Measurements from ENCODE around the gene ARHGAP25. TPM values are rescaled to one million over a fixed set of nuclear protein-coding genes. Genes with fewer than 3 reads are reported as not detected.
A peak's percentile ranks its signal among the peaks of the same experiment; 100 is the strongest.

ARHGAP25 gene
- total RNA-seq, 4 donors from 2014 or later, result 2.2 to 11.6 (median 7.2) TPM

- in situ Hi-C loops (cut with MboI; ENCODE audit: low pct_ligation_motif_present in 1 of 4, low pct_unique_long_range_greater_than_20kb in 1 of 4, low sequenced_read_pairs in 3 of 4), result no loop called here
- intact Hi-C loops (cut with DNase I; ENCODE audit: low total_unique reads), result no loop called here
- Histone ChIP-seq H3K27ac (peak overlapping the region; percentile 60 to 79 (median 66)), H3K27me3 (no peaks in the 10 kb centered on the region), H3K36me3 (no peaks in the 10 kb centered on the region), H3K9me3 (no peaks in the 10 kb centered on the region), H3K4me1 (peaks cover 2 to 57% (median 12%) of the 10 kb centered on the region in 4 donors), H3K4me3 (peak overlapping the region in 1 of 4 donors; percentile 10)
- no peak for DNase-seq
- WGBS, 2 donors (ENCODE audit: low coverage in 1 of 2), result 64 to 72% methylated on average over 3 to 6 of the region's 6 CpGs
- TF ChIP-seq, protein P1, sequence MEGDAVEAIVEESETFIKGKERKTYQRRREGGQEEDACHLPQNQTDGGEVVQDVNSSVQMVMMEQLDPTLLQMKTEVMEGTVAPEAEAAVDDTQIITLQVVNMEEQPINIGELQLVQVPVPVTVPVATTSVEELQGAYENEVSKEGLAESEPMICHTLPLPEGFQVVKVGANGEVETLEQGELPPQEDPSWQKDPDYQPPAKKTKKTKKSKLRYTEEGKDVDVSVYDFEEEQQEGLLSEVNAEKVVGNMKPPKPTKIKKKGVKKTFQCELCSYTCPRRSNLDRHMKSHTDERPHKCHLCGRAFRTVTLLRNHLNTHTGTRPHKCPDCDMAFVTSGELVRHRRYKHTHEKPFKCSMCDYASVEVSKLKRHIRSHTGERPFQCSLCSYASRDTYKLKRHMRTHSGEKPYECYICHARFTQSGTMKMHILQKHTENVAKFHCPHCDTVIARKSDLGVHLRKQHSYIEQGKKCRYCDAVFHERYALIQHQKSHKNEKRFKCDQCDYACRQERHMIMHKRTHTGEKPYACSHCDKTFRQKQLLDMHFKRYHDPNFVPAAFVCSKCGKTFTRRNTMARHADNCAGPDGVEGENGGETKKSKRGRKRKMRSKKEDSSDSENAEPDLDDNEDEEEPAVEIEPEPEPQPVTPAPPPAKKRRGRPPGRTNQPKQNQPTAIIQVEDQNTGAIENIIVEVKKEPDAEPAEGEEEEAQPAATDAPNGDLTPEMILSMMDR (IDR thresholded peaks at IDR 0.05), result no peak
- no peak for TF ChIP-seq POLR2A (IDR thresholded peaks at IDR 0.05)
- no peak for TF ChIP-seq EP300 (IDR thresholded peaks at IDR 0.05; ENCODE audit: low read depth)
- TF ChIP-seq POLR2AphosphoS5 (IDR thresholded peaks at IDR 0.05), result no peak
These were observed 29.6 kb downstream of the ARHGAP25 start for GRCh38 chr2:68764041-68764805.

GRCh38 chr2:68764806-68765311 is 30.2 kb downstream of the ARHGAP25 start:
- Histone ChIP-seq H3K4me3 (peak overlapping the region in 1 of 4 donors; percentile 10), H3K36me3 (no peaks in the 10 kb centered on the region), H3K4me1 (peaks cover 2 to 62% (median 12%) of the 10 kb centered on the region in 4 donors), H3K27me3 (no peaks in the 10 kb centered on the region), H3K9me3 (no peaks in the 10 kb centered on the region), H3K27ac (peak overlapping the region; percentile 60 to 79 (median 66))
- 64 to 71% methylated on average over 5 of the region's 5 CpGs for WGBS, 2 donors (ENCODE audit: low coverage in 1 of 2)
- DNase-seq, result no peak
- intact Hi-C loops (cut with DNase I; ENCODE audit: low total_unique reads) (no loop called here), in situ Hi-C loops (cut with MboI; ENCODE audit: low pct_ligation_motif_present in 1 of 4, low pct_unique_long_range_greater_than_20kb in 1 of 4, low sequenced_read_pairs in 3 of 4) (no loop called here)
- TF ChIP-seq EP300 (IDR thresholded peaks at IDR 0.05; ENCODE audit: low read depth) (no peak), POLR2AphosphoS5 (IDR thresholded peaks at IDR 0.05) (peak in 2 of 3 donors; percentile 18 to 35)
- TF ChIP-seq, protein P1 (IDR thresholded peaks at IDR 0.05), result no peak

GRCh38 chr2:68765739-68766375 is 31.2 kb downstream of the ARHGAP25 start:
- in situ Hi-C loops (cut with MboI; ENCODE audit: low pct_ligation_motif_present in 1 of 4, low pct_unique_long_range_greater_than_20kb in 1 of 4, low sequenced_read_pairs in 3 of 4), result no loop called here
- TF ChIP-seq, protein P1 (IDR thresholded peaks at IDR 0.05), result no peak
- TF ChIP-seq POLR2A (IDR thresholded peaks at IDR 0.05), result no peak
- Histone ChIP-seq H3K27me3 (no peaks in the 10 kb centered on the region), H3K4me1 (peaks cover 2 to 69% (median 12%) of the 10 kb centered on the region in 4 donors), H3K4me3 (no peak overlapping the region), H3K27ac (peak overlapping the region; percentile 60 to 79 (median 66)), H3K36me3 (no peaks in the 10 kb centered on the region), H3K9me3 (no peaks in the 10 kb centered on the region)
- no peak for DNase-seq
- intact Hi-C loops (cut with DNase I; ENCODE audit: low total_unique reads), result no loop called here
- 50 to 61% methylated on average over 3 to 4 of the region's 4 CpGs for WGBS, 2 donors (ENCODE audit: low coverage in 1 of 2)

- intact Hi-C loops (cut with DNase I; ENCODE audit: low total_unique reads) (no loop called here), in situ Hi-C loops (cut with MboI; ENCODE audit: low pct_ligation_motif_present in 1 of 4, low pct_unique_long_range_greater_than_20kb in 1 of 4, low sequenced_read_pairs in 3 of 4) (no loop called here)
- TF ChIP-seq, protein P1 (IDR thresholded peaks at IDR 0.05), result no peak
- TF ChIP-seq EP300 (IDR thresholded peaks at IDR 0.05; ENCODE audit: low read depth), result no peak
- TF ChIP-seq POLR2A (IDR thresholded peaks at IDR 0.05), result peak; percentile 27
- TF ChIP-seq POLR2AphosphoS5 (IDR thresholded peaks at IDR 0.05), result peak in 1 of 3 donors; percentile 17
- Histone ChIP-seq H3K4me3 (peak overlapping the region in 1 of 4 donors; percentile 1), H3K27ac (peak overlapping the region; percentile 60 to 79 (median 66)), H3K36me3 (no peaks in the 10 kb centered on the region), H3K27me3 (no peaks in the 10 kb centered on the region), H3K4me1 (peaks cover 2 to 75% (median 16%) of the 10 kb centered on the region in 4 donors), H3K9me3 (no peaks in the 10 kb centered on the region)
- 20 to 48% methylated on average over 2 to 5 of the region's 5 CpGs for whole genome bisulfite sequencing, 2 donors (ENCODE audit: low coverage in 1 of 2)
- peak; percentile 56 for DNase-seq
These were observed 31.8 kb downstream of the ARHGAP25 start for GRCh38 chr2:68766376-68766845.
